Activated T-cell treated with anti-CD3 and anti-CD28 coated beads, Interleukin-2, amount 50 U/mL, for 1 hour (primary cell): ENCODE data around the gene CD300LD.
"Not testable (repeated sequence)": the region's sequence is repeated elsewhere in the genome, so short reads cannot be mapped to it uniquely, and the experiment has no call there.

Experiments
- DNase-seq: peaks from one replicate; pipeline ENCODE4 v3.0.0-alpha.2; 2020

The CD300LD gene

GRCh38 chr17:74592087-74592990 is at the start of gene CD300LD:
Gene CD300LD, minus strand, starts transcription at chr17:74592283. Its CDS starts 81 bp downstream, at chr17:74592202.
- no peak for DNase-seq

DNA sequence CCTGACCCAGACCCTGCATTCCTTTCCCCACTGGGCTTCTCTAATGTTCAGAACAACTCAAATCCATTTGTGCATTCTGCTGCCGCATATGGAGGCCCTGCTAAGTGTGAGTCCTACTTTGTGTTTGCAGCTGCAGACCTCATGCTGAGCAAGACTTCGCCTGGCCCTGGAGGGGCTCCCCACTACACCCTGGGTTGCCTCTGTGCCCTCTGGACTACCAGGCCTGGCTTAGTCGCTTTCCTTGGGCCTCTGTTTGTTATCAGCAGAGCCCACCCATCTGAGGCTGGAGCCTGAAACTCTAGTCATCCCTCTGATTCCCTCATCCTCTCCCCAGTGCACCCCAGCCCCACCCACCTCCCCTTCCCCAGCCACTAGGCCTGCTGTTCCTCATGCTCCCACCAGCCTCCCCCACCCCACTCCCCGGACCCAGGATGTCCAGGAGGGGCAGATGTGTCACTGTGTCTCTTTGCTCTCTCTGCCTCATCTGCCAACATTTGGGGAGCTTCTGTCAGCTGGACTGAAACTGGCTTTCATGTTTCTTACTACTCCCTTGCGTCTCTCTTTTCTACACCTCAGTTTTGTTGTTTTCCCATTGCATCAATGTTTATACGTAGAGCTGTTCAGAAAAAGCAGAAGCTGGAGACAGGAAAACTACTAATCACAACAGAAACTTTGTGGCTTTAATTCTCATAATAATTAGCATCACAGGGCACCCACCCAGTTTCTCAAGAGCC is 49.3 kb upstream of the CD300LD start:
- DNase-seq: no peak

DNA sequence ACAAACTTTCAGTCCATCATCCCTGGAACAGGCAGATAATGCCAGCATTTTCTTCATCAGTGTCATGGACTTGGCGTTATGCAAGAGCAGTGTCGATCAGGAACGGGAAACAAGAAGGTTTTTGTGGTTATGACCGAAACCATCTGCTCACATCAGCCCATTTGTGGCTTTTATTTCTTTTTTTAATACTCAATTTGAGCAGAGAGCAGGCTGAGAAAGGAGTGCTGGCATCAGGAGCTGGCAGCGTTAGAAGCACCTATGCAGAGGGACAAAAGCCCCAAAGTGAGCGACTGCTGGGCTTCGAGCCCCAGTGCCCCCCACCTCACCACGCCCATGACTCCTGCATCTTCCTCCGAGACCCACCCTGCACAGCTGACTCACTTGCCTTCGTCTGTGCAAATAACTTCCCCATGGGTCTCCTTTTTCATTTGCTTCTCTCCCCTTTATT is 47.6 kb upstream of the CD300LD start:
- DNase-seq: no peak

DNA sequence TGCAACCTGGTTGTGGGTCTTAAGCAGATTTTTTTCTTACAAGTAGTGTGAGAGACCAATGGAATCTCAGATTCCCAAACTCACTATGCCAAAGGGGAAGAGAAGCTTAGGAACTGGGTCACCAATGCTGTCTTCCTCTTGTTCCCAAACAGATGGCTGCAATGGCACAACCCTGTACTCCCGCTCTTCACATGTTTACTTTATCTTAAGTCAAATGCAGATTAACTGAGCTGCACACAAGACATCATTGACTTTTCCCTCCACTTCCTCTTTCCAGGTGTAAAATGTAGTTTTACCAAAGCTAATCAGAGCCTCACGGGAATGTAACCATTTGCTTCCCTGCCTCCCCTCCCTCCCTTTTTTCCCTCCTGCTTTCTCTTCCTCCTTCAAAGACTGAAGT is 45.8 kb upstream of the CD300LD start:
- DNase-seq: no peak

DNA sequence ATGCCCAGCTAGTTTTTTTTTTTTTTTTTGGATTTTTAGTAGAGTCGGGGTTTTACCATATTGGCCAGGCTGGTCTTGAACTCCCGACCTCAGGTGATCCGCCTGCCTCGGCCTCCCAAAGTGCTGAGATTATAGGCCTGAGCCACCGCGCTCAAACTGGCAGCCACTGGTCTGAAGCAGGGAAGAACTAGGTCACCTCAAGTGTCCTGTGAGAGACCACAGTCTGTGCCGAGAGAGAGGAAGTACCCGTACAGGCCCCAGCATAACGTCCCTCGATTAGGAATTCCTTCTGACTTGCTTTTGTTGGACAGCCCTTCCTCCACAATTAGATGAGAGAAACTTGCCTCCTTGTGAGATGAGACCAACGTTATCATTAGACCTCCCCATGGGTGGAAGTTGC is 45.2 kb upstream of the CD300LD start:
- no peak for DNase-seq

- not testable (repeated sequence) for DNase-seq
These were observed 44.5 kb upstream of the CD300LD start for GRCh38 chr17:74636541-74637085.

DNA sequence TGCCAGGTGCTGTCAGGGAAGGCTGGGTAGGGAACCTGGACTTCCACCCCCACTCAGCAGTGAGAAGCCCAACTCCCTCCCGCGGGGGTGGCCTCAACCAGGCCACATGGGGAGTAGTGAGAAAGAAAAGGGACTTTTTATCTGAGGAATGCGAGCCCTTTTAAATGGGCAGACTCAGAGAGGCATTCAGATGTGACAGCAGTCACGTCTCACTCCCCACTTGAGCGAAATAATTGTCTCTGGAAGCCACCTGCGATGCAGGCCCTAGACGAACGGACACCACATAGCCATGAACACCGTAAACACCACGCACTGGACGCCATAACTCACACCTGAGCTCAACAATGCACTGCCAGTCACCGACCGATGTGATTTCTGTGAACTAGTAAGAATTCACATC is 43.3 kb upstream of the CD300LD start:
- no peak for DNase-seq

- no peak for DNase-seq
These were observed 41.2 kb upstream of the CD300LD start for GRCh38 chr17:74633326-74633725.

GRCh38 chr17:74632617-74633016 is 40.5 kb upstream of the CD300LD start:
- no peak for DNase-seq

GRCh38 chr17:74631468-74632450 is 39.7 kb upstream of the CD300LD start:
- DNase-seq: no peak

DNA sequence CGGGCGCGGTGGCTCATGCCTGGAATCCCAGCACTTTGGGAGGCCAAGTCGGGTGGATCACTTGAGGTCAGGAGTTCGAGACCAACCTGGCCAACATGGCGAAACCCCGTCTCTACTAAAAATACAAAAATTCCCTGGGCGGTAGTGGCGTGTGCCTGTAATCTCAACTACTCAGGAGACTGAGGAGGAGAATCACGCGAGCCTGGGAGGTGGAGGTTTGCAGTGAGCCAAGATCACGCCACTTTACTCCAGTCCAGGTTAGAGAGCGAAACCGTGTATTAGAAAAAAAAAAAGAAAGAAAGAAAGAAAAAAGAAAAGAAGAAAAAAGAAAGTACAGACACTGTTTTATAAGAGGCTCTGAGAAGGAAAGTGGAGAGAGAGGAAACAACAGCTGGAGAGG is 38.2 kb upstream of the CD300LD start:
- not testable (repeated sequence) for DNase-seq

- DNase-seq: no peak
These were observed 33.6 kb upstream of the CD300LD start for GRCh38 chr17:74625661-74626060.

- DNase-seq: no peak
These were observed 32.0 kb upstream of the CD300LD start for GRCh38 chr17:74624131-74624530.

DNA sequence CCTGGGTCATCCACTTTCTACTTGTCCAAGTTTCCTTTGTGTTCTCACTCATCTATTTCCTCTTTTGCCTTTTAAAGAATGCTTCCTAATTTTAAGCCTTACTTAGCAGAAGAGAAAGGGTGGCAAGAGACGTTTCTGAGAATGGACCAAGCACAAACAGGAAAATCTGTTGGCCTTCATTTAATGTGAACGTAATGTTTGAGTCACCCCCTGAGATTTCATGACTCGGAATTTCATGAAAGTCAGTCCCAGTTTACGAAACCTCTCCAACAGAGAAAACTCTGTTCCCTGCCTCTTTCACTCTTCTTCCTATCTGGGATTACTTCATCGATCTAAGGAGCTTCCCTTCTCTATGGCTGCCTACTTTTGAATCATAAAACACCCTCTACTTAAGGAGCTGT is 31.6 kb upstream of the CD300LD start, which contains the start of gene CD300E:
Gene CD300E, minus strand, starts transcription at position 46 of the 401 bp plus-strand sequence. CDS start 117 bp downstream, outside the sequence.
- DNase-seq: no peak

- DNase-seq: no peak
These were observed 27.1 kb upstream of the CD300LD start for GRCh38 chr17:74619077-74619673.

GRCh38 chr17:74618451-74618850 is 26.4 kb upstream of the CD300LD start:
- no peak for DNase-seq

- no peak for DNase-seq
These were observed 24.6 kb upstream of the CD300LD start for GRCh38 chr17:74616696-74617095.

DNA sequence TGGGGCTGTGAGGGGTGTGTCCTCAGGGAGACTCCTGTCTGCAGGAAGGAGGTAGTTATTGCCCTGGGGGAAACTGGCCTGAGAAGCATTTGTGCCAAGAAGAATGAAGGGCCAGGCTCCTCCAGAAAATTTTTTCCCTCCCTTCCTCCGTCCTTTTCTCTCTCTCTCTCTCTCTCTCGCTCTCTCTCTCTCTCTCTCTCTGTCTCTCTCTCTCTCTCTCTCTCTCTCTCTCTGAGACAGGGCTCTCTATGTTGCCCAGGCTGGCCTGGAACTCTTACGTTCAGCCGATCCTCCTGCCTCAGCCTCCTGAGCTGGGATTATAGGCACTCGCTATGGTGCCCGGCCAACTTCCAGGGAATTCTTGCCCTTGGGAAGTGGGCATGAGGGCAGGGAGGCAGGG is 20.0 kb upstream of the CD300LD start:
- DNase-seq: no peak

- DNase-seq: no peak
These were observed 18.0 kb upstream of the CD300LD start for GRCh38 chr17:74610108-74610507.

DNA sequence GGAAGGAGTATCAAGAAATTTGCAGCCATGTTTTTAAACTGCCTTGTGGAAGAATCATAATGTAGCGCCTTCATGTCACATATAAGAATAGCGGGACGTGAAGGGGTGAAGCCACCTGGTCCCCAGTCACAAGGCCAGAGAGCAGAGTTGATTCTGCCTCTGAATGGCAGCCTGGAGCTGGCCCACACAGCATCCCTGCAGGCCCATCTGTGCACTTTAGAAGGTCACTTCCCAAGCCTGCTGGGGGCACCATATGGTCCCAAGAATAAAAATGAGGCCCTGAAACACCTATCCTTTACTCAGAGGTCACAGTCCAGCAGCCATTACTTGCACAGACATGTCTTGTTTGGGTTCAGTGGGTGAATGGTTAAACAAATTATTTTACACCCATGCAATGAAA is 16.4 kb upstream of the CD300LD start:
- DNase-seq: no peak

GRCh38 chr17:74607221-74607620 is 15.1 kb upstream of the CD300LD start:
- DNase-seq: no peak

DNA sequence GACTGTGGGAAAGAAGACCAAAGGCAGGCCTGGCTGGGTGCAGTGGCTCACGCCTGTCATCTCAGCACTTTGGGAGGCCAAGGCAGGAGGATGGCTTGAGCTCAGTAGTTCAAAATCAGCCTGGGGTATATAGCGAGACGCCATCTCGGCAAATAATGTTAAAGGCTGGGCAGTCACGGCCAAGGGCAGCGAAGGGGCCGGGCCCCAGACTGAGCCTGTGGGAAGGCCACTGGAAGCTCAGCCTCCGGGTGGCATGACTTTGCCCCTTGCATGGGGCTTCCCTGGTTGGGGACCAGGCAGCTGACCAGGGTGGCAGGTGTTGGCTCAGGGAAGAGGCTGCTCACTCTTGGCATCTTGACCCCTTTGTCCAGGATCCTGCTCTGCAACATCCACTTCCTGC is 14.0 kb upstream of the CD300LD start:
- no peak for DNase-seq
